K562 (cell line): ENCODE measurements around the gene ECM2. TPM values are rescaled to one million over a fixed set of nuclear protein-coding genes. Genes with fewer than 3 reads are reported as not detected.

Experiments used
- ATAC-seq: fragments of 200-7000 bp; cut with Tn5 transposase; 3 replicates; pipeline ENCODE4 v1.9.1; 2020; ENCODE audit warnings: moderate library complexity
- BruUV-seq: library from RNA; stranded (reverse); fragments of 400-500 nt; replicated peaks from 2 replicates; lab custom pipeline; 2021; lab: Mats Ljungman, UMichigan
- CTCF ChIA-PET: fragments of 300-600 bp; formaldehyde crosslinking; extraction: SDS; loops from one replicate; lab custom pipeline; 2021; ENCODE audit warnings: low intra/inter-chr PET ratio; lab: Yijun Ruan, JAX
- POLR2A ChIA-PET: fragments of 300-600, 350-650 bp; sonication (Branson Sonifier 250); formaldehyde crosslinking; extraction: SDS; loops from one replicate; lab custom pipeline; 2021; ENCODE audit warnings: antibody characterized with exemption, inconsistent platforms; lab: Yijun Ruan, JAX
- DNase-seq, 4 experiments: peaks; one replicate each; pipeline versions ENCODE4 v3.0.0 to v3.0.0-alpha.2; 2011 to 2018; ENCODE audit warnings: low spot score in 3 of 4, mixed read lengths in 3 of 4; ENCODE audit errors: extremely low read depth in 1 of 4
- FAIRE-seq: peaks from 2 replicates; lab custom pipeline; 2011; peaks lifted over from hg19 to GRCh38; lab: Jason Lieb, UNC
- H2AFZ ChIP-seq: 2 replicates; pipeline ENCODE4 v1.6.0; 2011; ENCODE audit warnings: low read depth, low read length, control low read depth, inconsistent platforms
- H3K27ac ChIP-seq: fragments of 200-600 bp; 3 replicates; pipeline ENCODE4 v1.8.0; 2011; ENCODE audit warnings: low read depth, mild to moderate bottlenecking, control low read depth, inconsistent platforms, low read length, moderate library complexity, mixed read lengths; ENCODE audit errors: extremely low read depth
- H3K27me3 ChIP-seq, 2 experiments: fragments of 300-600 bp in 1 of 2; 2 replicates in 1 of 2; 3 replicates in 1 of 2; pipeline versions ENCODE4 v1.6.0 to v1.8.0; 2011; ENCODE audit warnings: inconsistent platforms in 2 of 2, low read length in 2 of 2, mild to moderate bottlenecking in 1 of 2, mixed read lengths in 1 of 2, moderate library complexity in 1 of 2; ENCODE audit not compliant: control insufficient read depth in 2 of 2, insufficient read depth in 2 of 2
- H3K36me3 ChIP-seq: fragments of 300-600 bp; 3 replicates; pipeline ENCODE4 v1.8.0; 2011; ENCODE audit warnings: mild to moderate bottlenecking, low read length, inconsistent platforms; ENCODE audit not compliant: control insufficient read depth, insufficient read depth
- H3K4me1 ChIP-seq, 2 experiments: fragments of 200-600 bp in 1 of 2; replicated peaks in 1 of 2; 2 replicates in 1 of 2; 3 replicates in 1 of 2; pipeline versions ENCODE4 v1.5.1 to v1.8.0; 2011; ENCODE audit warnings: inconsistent platforms in 2 of 2, low read length in 2 of 2, mild to moderate bottlenecking in 1 of 2, mixed read lengths in 1 of 2, moderate library complexity in 1 of 2; ENCODE audit not compliant: control insufficient read depth in 2 of 2, insufficient read depth in 2 of 2
- H3K4me2 ChIP-seq: 2 replicates; pipeline ENCODE4 v1.6.1; 2011; ENCODE audit warnings: low read length, control low read depth, inconsistent platforms, mixed read lengths; ENCODE audit not compliant: insufficient read depth
- H3K4me3 ChIP-seq: fragments of 200-600 bp; sonication (generic), shearing (Covaris generic); 2 replicates; pipeline ENCODE4 v1.5.1; 2016; ENCODE audit warnings: control low read depth, inconsistent platforms
- H3K79me2 ChIP-seq: fragments of 200-600 bp; 3 replicates; pipeline ENCODE4 v1.8.0; 2011; ENCODE audit warnings: low read length, inconsistent platforms; ENCODE audit not compliant: control insufficient read depth, insufficient read depth
- H3K9ac ChIP-seq, 2 experiments: 2 replicates each; pipeline versions ENCODE4 v1.6.0 to v1.6.1; 2011; ENCODE audit warnings: low read depth in 2 of 2, low read length in 2 of 2, control low read depth in 1 of 2, inconsistent platforms in 1 of 2, mild to moderate bottlenecking in 1 of 2, mixed read lengths in 1 of 2; ENCODE audit not compliant: insufficient read depth in 1 of 2
- H3K9me1 ChIP-seq: one replicate; pipeline ENCODE4 v1.6.0; 2011; ENCODE audit warnings: inconsistent platforms, mild to moderate bottlenecking, low read length, moderate library complexity; ENCODE audit not compliant: control insufficient read depth, insufficient read depth
- H3K9me3 ChIP-seq: replicated peaks from 2 replicates; pipeline ENCODE4 v1.5.1; 2011; ENCODE audit warnings: low read depth, low read length, inconsistent platforms; ENCODE audit not compliant: control insufficient read depth, insufficient read depth
- H4K20me1 ChIP-seq: replicated peaks from 2 replicates; pipeline ENCODE4 v1.6.1; 2011; ENCODE audit warnings: low read length, inconsistent platforms, mixed read lengths; ENCODE audit not compliant: control insufficient read depth, insufficient read depth
- CBX3 ChIP-seq, 2 experiments: IDR thresholded peaks; 1 replicate in 1 of 2; 2 replicates in 1 of 2; pipeline ENCODE4 v1.6.1; 2012; ENCODE audit warnings: inconsistent platforms in 2 of 2, low read length in 2 of 2, borderline replicate concordance in 1 of 2, control low read depth in 1 of 2
- COPS2 ChIP-seq: fragments of 450-650 bp; conservative IDR thresholded peaks from 2 replicates; pipeline ENCODE4 v1.6.1; 2016; ENCODE audit warnings: mild to moderate bottlenecking, moderate library complexity
- E2F6 ChIP-seq, 2 experiments: IDR thresholded peaks; 2 replicates each; pipeline ENCODE4 v1.6.1; 2011; ENCODE audit warnings: borderline replicate concordance in 1 of 2, control low read depth in 1 of 2, low read depth in 1 of 2, low read length in 1 of 2, mild to moderate bottlenecking in 1 of 2, mixed read lengths in 1 of 2, moderate library complexity in 1 of 2; ENCODE audit not compliant: insufficient read depth in 1 of 2, insufficient read length in 1 of 2, poor library complexity in 1 of 2, severe bottlenecking in 1 of 2; ENCODE audit errors: extremely low read depth in 1 of 2
- EP400 ChIP-seq: fragments of 450-650 bp; IDR thresholded peaks from 2 replicates; pipeline ENCODE4 v1.6.1; 2017; ENCODE audit warnings: antibody characterized with exemption, mild to moderate bottlenecking, moderate library complexity
- FOXK1 ChIP-seq: sonication (generic); formaldehyde crosslinking; IDR thresholded peaks from 2 replicates; pipeline ENCODE4 v1.8.0; 2022; ENCODE audit warnings: missing genetic modification reagents, mild to moderate bottlenecking, borderline replicate concordance
- SNIP1 ChIP-seq: fragments of 450-650 bp; IDR thresholded peaks from 2 replicates; pipeline ENCODE4 v1.7.1; 2017; ENCODE audit warnings: low read depth, mild to moderate bottlenecking
- ZFPM2 ChIP-seq: fragments of 250-450 bp; sonication (Bioruptor Pico); IDR thresholded peaks from 2 replicates; pipeline ENCODE4 v1.5.1; 2022; ENCODE audit warnings: mild to moderate bottlenecking
- ZFX ChIP-seq: sonication (generic); formaldehyde crosslinking; IDR thresholded peaks from 2 replicates; pipeline ENCODE4 v1.8.0; 2022; ENCODE audit warnings: mild to moderate bottlenecking, missing genetic modification reagents, moderate library complexity
- ZNF24 ChIP-seq: fragments of 450-650 bp; IDR thresholded peaks from 2 replicates; pipeline ENCODE4 v1.6.1; 2016
- ZNF609 ChIP-seq: sonication (generic); formaldehyde crosslinking; IDR thresholded peaks from 2 replicates; pipeline ENCODE4 v1.8.1; 2023; ENCODE audit warnings: missing genetic modification reagents, mild to moderate bottlenecking, borderline replicate concordance
- ZSCAN32 ChIP-seq: fragments of 450-650 bp; formaldehyde crosslinking; IDR thresholded peaks from 2 replicates; pipeline ENCODE4 v1.4.0; 2020; ENCODE audit warnings: mild to moderate bottlenecking, moderate library complexity
- WGBS: fragments of 100-300 bp; shearing (Covaris generic); methylation state at CpG from one replicate; pipeline ENCODE4 v1.1.6; 2016; ENCODE audit warnings: low coverage, mixed read lengths; ENCODE audit not compliant: insufficient coverage; ENCODE audit errors: missing lambda C conversion rate; 5-methylcytosine and 5-hydroxymethylcytosine counted together
- in situ Hi-C: fragments of 300-500 bp; cut with MboI; formaldehyde crosslinking; loops from 4 replicates; pipeline ENCODE4 v1.15.0; 2018; ENCODE audit warnings: inconsistent platforms, mixed read lengths
- intact Hi-C: fragments of 100-400 bp; cut with micrococcal nuclease; formaldehyde crosslinking; loops from 2 replicates; pipeline ENCODE4 v1.14.2; 2022
- polyA plus RNA-seq, 8 experiments: library from polyadenylated mRNA; depleted of rRNA in 4 of 8; stranded (reverse) in 5 of 8; unstranded in 3 of 8; fragments of >200 nt; fragmentation: Nextera tagmentation in 2 of 8; fragmentation: Illumina TruSeq in 1 of 8; extraction: Ambion mirVana in 2 of 8; extraction: Trizol in 1 of 8; gene quantifications; 2 replicates each; pipeline versions ENCODE4 v1.2.1 to v1.2.3, GENCODE V29; 2011 to 2014; ENCODE audit warnings: inconsistent platforms in 1 of 8, missing spikeins in 1 of 8
- total RNA-seq, 7 experiments: library from RNA; depleted of rRNA in 6 of 7; stranded (reverse); fragments of >200 nt in 6 of 7; fragmentation: Illumina TruSeq in 2 of 7; extraction: Trizol in 2 of 7; gene quantifications; 2 replicates each; pipeline versions ENCODE4 v1.2.1 to v1.2.3, GENCODE V29; 2011 to 2021; ENCODE audit warnings: low replicate concordance in 1 of 7

Gene ECM2
- total and polyA plus RNA-seq, 9 of the 15 experiments (the other 6 are each of a cell fraction or from before 2014, with no cell fraction given) = 0.03 to 0.07 TPM; not detected in 7

GRCh38 chr9:92467041-92467440 is 68.7 kb downstream of the ECM2 start:
- Histone ChIP-seq H3K27me3 (no peaks in the 10 kb centered on the region), H3K4me1 (peaks cover 0 to 7% of the 10 kb centered on the region in 2 experiments; a peak in 2 of 5 replicates), H3K79me2 (no peaks in the 10 kb centered on the region), H3K9me3 (no peaks in the 10 kb centered on the region), H4K20me1 (no peaks in the 10 kb centered on the region; the same call in 1 of the 2 replicates), H3K27ac (no peak overlapping the region), H3K4me2 (no peak overlapping the region), H3K9me1 (no peaks in the 10 kb centered on the region), H3K4me3 (no peak overlapping the region), H3K9ac (no peak overlapping the region), H3K36me3 (no peaks in the 10 kb centered on the region), H2AFZ (no peak overlapping the region)
- in situ Hi-C loops = no loop called here
- FAIRE-seq (no peak), DNase-seq (no peak), ATAC-seq (no peak)
- no peak for TF ChIP-seq SNIP1
- TF ChIP-seq ZNF609 (CRISPR knock-in tag) = no peak
- no peak for TF ChIP-seq ZNF24
- TF ChIP-seq ZFX (CRISPR knock-in tag) = no peak
- no peak for TF ChIP-seq CBX3 (IDR thresholded peaks at IDR 0.05; ENCODE audit: borderline replicate concordance in 1 of 2, low read length in 2 of 2)
- TF ChIP-seq ZFPM2 (CRISPR knock-in tag) = no peak
- TF ChIP-seq FOXK1 (CRISPR knock-in tag) = no peak
- no peak for TF ChIP-seq ZSCAN32 (CRISPR knock-in tag)
- no peak for TF ChIP-seq EP400
- TF ChIP-seq COPS2 = no peak
- TF ChIP-seq E2F6 (IDR thresholded peaks at IDR 0.05; ENCODE audit: borderline replicate concordance in 1 of 2, extremely low read depth in 1 of 2, insufficient read depth in 1 of 2, insufficient read length in 1 of 2, low read depth in 1 of 2, low read length in 1 of 2, poor library complexity in 1 of 2, severe bottlenecking in 1 of 2) = no peak
- intact Hi-C loops = loop anchor here (10.0 kb wide), 1 partner anchor 332 kb away; no protein-coding TSS in a partner anchor
- no TSS peak for BruUV-seq
- WGBS = 47% methylated on average over 1 of the region's 1 CpG
- POLR2A ChIA-PET = interaction anchor here (1.8 kb wide), 1 partner anchor 9 kb away, joined by 4 read pairs; no protein-coding TSS in a partner anchor
- CTCF ChIA-PET = no interaction called here
